ENCODE measurements around the gene TAF5L. TPM values are rescaled to one million over a fixed set of nuclear protein-coding genes. Genes with fewer than 3 reads are reported as not detected.

The TAF5L gene
- polyA plus RNA-seq, 4 donors: 8.4 to 16.3 (median 10.5) TPM

Other genes starting within 250 kb of the TAF5L start
- gene ACTA1, start 192.0 kb downstream of the TAF5L start, polyA plus RNA-seq: 10 to 100 TPM in 3 of 4 donors, under 1 TPM in 1; 0.33 to 37.3 (median 26.6) TPM
- 10 to 100 TPM in 2 of 4 donors, 1 to 10 TPM in 2; 7.4 to 33.8 (median 11.7) TPM for gene NUP133, start 117.8 kb downstream of the TAF5L start, polyA plus RNA-seq
- gene ABCB10, start 67.4 kb downstream of the TAF5L start, polyA plus RNA-seq: 10 to 100 TPM in 3 of 4 donors, 1 to 10 TPM in 1; 7.8 to 31.9 (median 11.3) TPM
- gene URB2, start 125 bp upstream of the TAF5L start, polyA plus RNA-seq: 1 to 10 TPM in 3 of 4 donors, under 1 TPM in 1; 0.54 to 5.7 (median 2.9) TPM

All from small intestine (tissue), 4 donors.